ENCODE data around the gene SLC24A2.

The SLC24A2 gene

GRCh38 chr9:19754921-19755320 is 33.9 kb downstream of the SLC24A2 start:
- no peak for DNase-seq

DNA sequence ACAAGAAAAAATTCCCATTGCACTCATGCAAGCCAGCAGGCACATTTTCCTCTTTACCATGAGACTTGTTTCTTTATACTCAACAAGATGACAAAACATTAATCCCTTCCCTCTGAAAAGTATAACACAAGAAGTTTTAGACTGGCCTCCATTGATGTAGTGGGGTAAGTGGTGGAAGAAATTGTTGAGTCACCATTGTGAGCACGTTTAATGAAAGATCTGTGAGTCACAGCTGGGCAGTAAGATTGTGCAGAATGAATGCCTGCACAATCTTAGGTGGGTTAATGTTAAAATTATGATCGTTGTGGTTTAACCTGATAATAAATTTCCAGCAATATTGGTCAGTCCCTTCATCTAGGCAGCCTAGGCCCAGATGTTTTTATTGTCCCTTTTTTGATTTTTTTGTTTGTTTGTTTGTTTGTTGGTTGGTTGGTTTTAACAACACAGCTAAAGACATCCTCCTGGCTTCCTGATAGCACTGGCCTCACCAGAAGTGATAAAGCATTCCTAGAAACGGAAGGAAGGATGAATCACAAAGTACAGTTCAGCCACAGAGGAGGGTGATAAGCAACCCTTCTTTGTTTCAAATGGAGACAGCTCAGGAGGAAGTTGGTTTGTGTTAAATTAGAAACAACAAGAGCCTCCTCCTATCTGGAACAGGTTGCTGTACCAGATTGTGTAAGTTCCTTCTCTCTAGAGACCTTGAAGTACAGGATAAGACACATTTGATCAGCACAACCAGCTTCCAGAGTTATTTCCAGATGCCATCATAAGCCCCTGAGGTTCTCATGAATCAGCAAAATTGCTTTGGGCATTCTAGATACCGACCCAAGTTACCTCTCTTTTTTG is 40.3 kb downstream of the SLC24A2 start:
- no peak for DNase-seq

- DNase-seq = no peak
These were observed 42.6 kb downstream of the SLC24A2 start for GRCh38 chr9:19746223-19746622.

- DNase-seq = no peak
These were observed 47.7 kb downstream of the SLC24A2 start for GRCh38 chr9:19741178-19741577.

All from NCI-H1694 treated with DMSO at 0.1 percent for 48 hours (cell line).